K562 (cell line): Measurements from ENCODE around the gene PFDN2. TPM values are rescaled to one million over a fixed set of nuclear protein-coding genes. Genes with fewer than 3 reads are reported as not detected.

Experiments used
- ATAC-seq: fragments of 200-7000 bp; cut with Tn5 transposase; 3 replicates; pipeline ENCODE4 v1.9.1; 2020; ENCODE audit warnings: moderate library complexity
- BruUV-seq: library from RNA; stranded (reverse); fragments of 400-500 nt; replicated peaks from 2 replicates; lab custom pipeline; 2021; lab: Mats Ljungman, UMichigan
- CTCF ChIA-PET: fragments of 300-600 bp; formaldehyde crosslinking; extraction: SDS; loops from one replicate; lab custom pipeline; 2021; ENCODE audit warnings: low intra/inter-chr PET ratio; lab: Yijun Ruan, JAX
- POLR2A ChIA-PET: fragments of 300-600, 350-650 bp; sonication (Branson Sonifier 250); formaldehyde crosslinking; extraction: SDS; loops from one replicate; lab custom pipeline; 2021; ENCODE audit warnings: antibody characterized with exemption, inconsistent platforms; lab: Yijun Ruan, JAX
- DNase-seq, 4 experiments: peaks; one replicate each; pipeline versions ENCODE4 v3.0.0 to v3.0.0-alpha.2; 2011 to 2018; ENCODE audit warnings: low spot score in 3 of 4, mixed read lengths in 3 of 4; ENCODE audit errors: extremely low read depth in 1 of 4
- FAIRE-seq: peaks from 2 replicates; lab custom pipeline; 2011; peaks lifted over from hg19 to GRCh38; lab: Jason Lieb, UNC
- H2AFZ ChIP-seq: 2 replicates; pipeline ENCODE4 v1.6.0; 2011; ENCODE audit warnings: low read depth, low read length, control low read depth, inconsistent platforms
- H3K27ac ChIP-seq: fragments of 200-600 bp; 3 replicates; pipeline ENCODE4 v1.8.0; 2011; ENCODE audit warnings: low read depth, mild to moderate bottlenecking, control low read depth, inconsistent platforms, low read length, moderate library complexity, mixed read lengths; ENCODE audit errors: extremely low read depth
- H3K27me3 ChIP-seq, 2 experiments: fragments of 300-600 bp in 1 of 2; 2 replicates in 1 of 2; 3 replicates in 1 of 2; pipeline versions ENCODE4 v1.6.0 to v1.8.0; 2011; ENCODE audit warnings: inconsistent platforms in 2 of 2, low read length in 2 of 2, mild to moderate bottlenecking in 1 of 2, mixed read lengths in 1 of 2, moderate library complexity in 1 of 2; ENCODE audit not compliant: control insufficient read depth in 2 of 2, insufficient read depth in 2 of 2
- H3K36me3 ChIP-seq: fragments of 300-600 bp; 3 replicates; pipeline ENCODE4 v1.8.0; 2011; ENCODE audit warnings: mild to moderate bottlenecking, low read length, inconsistent platforms; ENCODE audit not compliant: control insufficient read depth, insufficient read depth
- H3K4me1 ChIP-seq, 2 experiments: fragments of 200-600 bp in 1 of 2; replicated peaks in 1 of 2; 2 replicates in 1 of 2; 3 replicates in 1 of 2; pipeline versions ENCODE4 v1.5.1 to v1.8.0; 2011; ENCODE audit warnings: inconsistent platforms in 2 of 2, low read length in 2 of 2, mild to moderate bottlenecking in 1 of 2, mixed read lengths in 1 of 2, moderate library complexity in 1 of 2; ENCODE audit not compliant: control insufficient read depth in 2 of 2, insufficient read depth in 2 of 2
- H3K4me2 ChIP-seq: 2 replicates; pipeline ENCODE4 v1.6.1; 2011; ENCODE audit warnings: low read length, control low read depth, inconsistent platforms, mixed read lengths; ENCODE audit not compliant: insufficient read depth
- H3K4me3 ChIP-seq: fragments of 200-600 bp; sonication (generic), shearing (Covaris generic); 2 replicates; pipeline ENCODE4 v1.5.1; 2016; ENCODE audit warnings: control low read depth, inconsistent platforms
- H3K79me2 ChIP-seq: fragments of 200-600 bp; 3 replicates; pipeline ENCODE4 v1.8.0; 2011; ENCODE audit warnings: low read length, inconsistent platforms; ENCODE audit not compliant: control insufficient read depth, insufficient read depth
- H3K9ac ChIP-seq, 2 experiments: 2 replicates each; pipeline versions ENCODE4 v1.6.0 to v1.6.1; 2011; ENCODE audit warnings: low read depth in 2 of 2, low read length in 2 of 2, control low read depth in 1 of 2, inconsistent platforms in 1 of 2, mild to moderate bottlenecking in 1 of 2, mixed read lengths in 1 of 2; ENCODE audit not compliant: insufficient read depth in 1 of 2
- H3K9me1 ChIP-seq: one replicate; pipeline ENCODE4 v1.6.0; 2011; ENCODE audit warnings: inconsistent platforms, mild to moderate bottlenecking, low read length, moderate library complexity; ENCODE audit not compliant: control insufficient read depth, insufficient read depth
- H3K9me3 ChIP-seq: replicated peaks from 2 replicates; pipeline ENCODE4 v1.5.1; 2011; ENCODE audit warnings: low read depth, low read length, inconsistent platforms; ENCODE audit not compliant: control insufficient read depth, insufficient read depth
- H4K20me1 ChIP-seq: replicated peaks from 2 replicates; pipeline ENCODE4 v1.6.1; 2011; ENCODE audit warnings: low read length, inconsistent platforms, mixed read lengths; ENCODE audit not compliant: control insufficient read depth, insufficient read depth
- CC2D1A ChIP-seq: fragments of 450-650 bp; IDR thresholded peaks from 2 replicates; pipeline ENCODE4 v1.6.1; 2017; ENCODE audit warnings: mild to moderate bottlenecking
- ERF ChIP-seq: fragments of 450-650 bp; formaldehyde crosslinking; IDR thresholded peaks from 2 replicates; pipeline ENCODE4 v1.4.0; 2020; ENCODE audit warnings: mild to moderate bottlenecking, mixed read lengths
- HDAC3 ChIP-seq: fragments of 450-650 bp; IDR thresholded peaks from 2 replicates; pipeline ENCODE4 v1.6.1; 2018; ENCODE audit warnings: borderline replicate concordance, mild to moderate bottlenecking, moderate library complexity; ENCODE audit not compliant: partially characterized antibody
- HDAC6 ChIP-seq: IDR thresholded peaks from 2 replicates; pipeline ENCODE4 v1.6.1; 2012; ENCODE audit warnings: low read depth, mild to moderate bottlenecking, control low read depth, inconsistent platforms, low read length, moderate library complexity
- NR0B1 ChIP-seq: fragments of 450-650 bp; IDR thresholded peaks from one replicate; pipeline ENCODE4 v1.6.1; 2018; ENCODE audit warnings: mild to moderate bottlenecking, moderate library complexity; ENCODE audit not compliant: partially characterized antibody
- PBX2 ChIP-seq, 2 experiments: IDR thresholded peaks in 1 of 2; conservative IDR thresholded peaks in 1 of 2; 2 replicates each; pipeline ENCODE4 v1.6.1; 2016; ENCODE audit warnings: low read depth in 2 of 2, mild to moderate bottlenecking in 1 of 2, missing compliant biosample characterization in 1 of 2, missing genetic modification characterization in 1 of 2, moderate library complexity in 1 of 2
- RERE ChIP-seq: sonication (generic); formaldehyde crosslinking; IDR thresholded peaks from 2 replicates; pipeline ENCODE4 v1.8.0; 2023; ENCODE audit warnings: missing genetic modification reagents, mild to moderate bottlenecking, borderline replicate concordance
- SIN3B ChIP-seq: fragments of 450-650 bp; IDR thresholded peaks from 2 replicates; pipeline ENCODE4 v1.6.1; 2017; ENCODE audit warnings: low read depth, mild to moderate bottlenecking, moderate library complexity
- WGBS: fragments of 100-300 bp; shearing (Covaris generic); methylation state at CpG from one replicate; pipeline ENCODE4 v1.1.6; 2016; ENCODE audit warnings: low coverage, mixed read lengths; ENCODE audit not compliant: insufficient coverage; ENCODE audit errors: missing lambda C conversion rate; 5-methylcytosine and 5-hydroxymethylcytosine counted together
- in situ Hi-C: fragments of 300-500 bp; cut with MboI; formaldehyde crosslinking; loops from 4 replicates; pipeline ENCODE4 v1.15.0; 2018; ENCODE audit warnings: inconsistent platforms, mixed read lengths
- intact Hi-C: fragments of 100-400 bp; cut with micrococcal nuclease; formaldehyde crosslinking; loops from 2 replicates; pipeline ENCODE4 v1.14.2; 2022
- polyA plus RNA-seq, 8 experiments: library from polyadenylated mRNA; depleted of rRNA in 4 of 8; stranded (reverse) in 5 of 8; unstranded in 3 of 8; fragments of >200 nt; fragmentation: Nextera tagmentation in 2 of 8; fragmentation: Illumina TruSeq in 1 of 8; extraction: Ambion mirVana in 2 of 8; extraction: Trizol in 1 of 8; gene quantifications; 2 replicates each; pipeline versions ENCODE4 v1.2.1 to v1.2.3, GENCODE V29; 2011 to 2014; ENCODE audit warnings: inconsistent platforms in 1 of 8, missing spikeins in 1 of 8
- total RNA-seq, 7 experiments: library from RNA; depleted of rRNA in 6 of 7; stranded (reverse); fragments of >200 nt in 6 of 7; fragmentation: Illumina TruSeq in 2 of 7; extraction: Trizol in 2 of 7; gene quantifications; 2 replicates each; pipeline versions ENCODE4 v1.2.1 to v1.2.3, GENCODE V29; 2011 to 2021; ENCODE audit warnings: low replicate concordance in 1 of 7

Gene PFDN2
- total and polyA plus RNA-seq, 9 of the 15 experiments (the other 6 are each of a cell fraction or from before 2014, with no cell fraction given), result 50.2 to 361 (median 144) TPM

GRCh38 chr1:161080441-161081405 lies 37.1 kb downstream of the PFDN2 start:
- no TSS peak for BruUV-seq
- Histone ChIP-seq H2AFZ (no peak overlapping the region), H3K4me1 (peaks cover 17 to 18% of the 10 kb centered on the region in 2 experiments; a peak in 4 of 5 replicates), H3K9ac (no peak overlapping the region), H4K20me1 (no peaks in the 10 kb centered on the region), H3K9me3 (no peaks in the 10 kb centered on the region), H3K36me3 (no peaks in the 10 kb centered on the region), H3K27me3 (no peaks in the 10 kb centered on the region), H3K4me3 (no peak overlapping the region), H3K27ac (no peak overlapping the region), H3K9me1 (no peaks in the 10 kb centered on the region), H3K4me2 (no peak overlapping the region), H3K79me2 (no peaks in the 10 kb centered on the region)
- ChIA-PET CTCF (no interaction called here), POLR2A (interaction anchor here (0.6 to 2.1 kb wide), 2 partner anchors 34 to 233 kb away, joined by 3 to 5 read pairs; partner anchors contain the start of gene USF1)
- intact Hi-C loops (no loop called here), in situ Hi-C loops (loop anchor here (25.0 kb wide), 1 partner anchor 243 kb away; no protein-coding TSS in a partner anchor)
- DNase-seq (no peak), ATAC-seq (no peak), FAIRE-seq (no peak)
- 25% methylated on average over 5 of the region's 5 CpGs for WGBS
- TF ChIP-seq SIN3B, result no peak
- TF ChIP-seq HDAC6, result no peak
- TF ChIP-seq ERF (CRISPR knock-in tag), result no peak
- TF ChIP-seq PBX2 (CRISPR knock-in tag; IDR thresholded peaks at IDR 0.05; ENCODE audit: low read depth), result no peak
- 0 out of 2 replicates have a peak, but pooled peaks have one; percentile 30 for TF ChIP-seq PBX2 (tag; conservative IDR thresholded peaks at IDR 0.05; ENCODE audit: low read depth)
- TF ChIP-seq CC2D1A, result no peak
- no peak for TF ChIP-seq HDAC3
- TF ChIP-seq NR0B1, result no peak
- no peak for TF ChIP-seq RERE (CRISPR knock-in tag)
